HEK293 (cell line): ENCODE results near the gene TMEM181.

Source experiments
- SALL2 ChIP-seq: fragments of 450-650 bp; formaldehyde crosslinking; IDR thresholded peaks from 2 replicates; pipeline ENCODE4 v1.5.0; 2017; ENCODE audit warnings: missing biosample characterization, mild to moderate bottlenecking, missing genetic modification characterization, borderline replicate concordance
- ZNF184 ChIP-seq: fragments of 450-650 bp; IDR thresholded peaks from 2 replicates; pipeline ENCODE4 v1.5.1; 2018; ENCODE audit warnings: missing biosample characterization, mild to moderate bottlenecking, missing genetic modification characterization
- ZNF274 ChIP-seq, 2 experiments: fragments of 200-500 bp in 1 of 2; fragments of 450-650 bp in 1 of 2; sonication (Bioruptor generic) in 1 of 2; formaldehyde crosslinking in 1 of 2; IDR thresholded peaks; 2 replicates each; pipeline versions ENCODE4 v1.5.1 to v1.6.1; 2014 to 2016; ENCODE audit warnings: borderline replicate concordance in 1 of 2, inconsistent platforms in 1 of 2, low read length in 1 of 2, missing biosample characterization in 1 of 2, missing genetic modification characterization in 1 of 2
- ZNF350 ChIP-seq: fragments of 450-650 bp; formaldehyde crosslinking; IDR thresholded peaks from 2 replicates; pipeline ENCODE4 v1.5.0; 2017; ENCODE audit warnings: missing biosample characterization, mild to moderate bottlenecking, missing genetic modification characterization
- ZNF560 ChIP-seq: fragments of 450-650 bp; formaldehyde crosslinking; IDR thresholded peaks from 2 replicates; pipeline ENCODE4 v1.5.1; 2017; ENCODE audit warnings: missing biosample characterization, missing genetic modification characterization, borderline replicate concordance
- ZNF639 ChIP-seq: fragments of 450-650 bp; formaldehyde crosslinking; IDR thresholded peaks from 2 replicates; pipeline ENCODE4 v1.5.1; 2016; ENCODE audit warnings: missing biosample characterization, missing genetic modification characterization
- TF ChIP-seq, protein P1 (sequence below): fragments of 450-650 bp; formaldehyde crosslinking; IDR thresholded peaks from 2 replicates; pipeline ENCODE4 v1.5.1; 2016; ENCODE audit warnings: missing biosample characterization, missing genetic modification characterization
- TF ChIP-seq, protein P2 (sequence below): fragments of 450-650 bp; formaldehyde crosslinking; IDR thresholded peaks from 2 replicates; pipeline ENCODE4 v1.5.1; 2017; ENCODE audit warnings: missing biosample characterization, mild to moderate bottlenecking, missing genetic modification characterization, moderate library complexity
- TF ChIP-seq, protein P3 (sequence below): fragments of 450-650 bp; formaldehyde crosslinking; IDR thresholded peaks from 2 replicates; pipeline ENCODE4 v1.5.1; 2016; ENCODE audit warnings: missing biosample characterization, missing genetic modification characterization
- TF ChIP-seq, protein P4 (sequence below): fragments of 450-650 bp; formaldehyde crosslinking; IDR thresholded peaks from 2 replicates; pipeline ENCODE4 v1.5.1; 2016; ENCODE audit warnings: missing biosample characterization, missing genetic modification characterization, borderline replicate concordance

GRCh38 chr6:158521759-158522158 is 38.1 kb upstream of the TMEM181 start:
- no peak for TF ChIP-seq ZNF639 (tag by site-specific recombination)
- TF ChIP-seq, protein P1, sequence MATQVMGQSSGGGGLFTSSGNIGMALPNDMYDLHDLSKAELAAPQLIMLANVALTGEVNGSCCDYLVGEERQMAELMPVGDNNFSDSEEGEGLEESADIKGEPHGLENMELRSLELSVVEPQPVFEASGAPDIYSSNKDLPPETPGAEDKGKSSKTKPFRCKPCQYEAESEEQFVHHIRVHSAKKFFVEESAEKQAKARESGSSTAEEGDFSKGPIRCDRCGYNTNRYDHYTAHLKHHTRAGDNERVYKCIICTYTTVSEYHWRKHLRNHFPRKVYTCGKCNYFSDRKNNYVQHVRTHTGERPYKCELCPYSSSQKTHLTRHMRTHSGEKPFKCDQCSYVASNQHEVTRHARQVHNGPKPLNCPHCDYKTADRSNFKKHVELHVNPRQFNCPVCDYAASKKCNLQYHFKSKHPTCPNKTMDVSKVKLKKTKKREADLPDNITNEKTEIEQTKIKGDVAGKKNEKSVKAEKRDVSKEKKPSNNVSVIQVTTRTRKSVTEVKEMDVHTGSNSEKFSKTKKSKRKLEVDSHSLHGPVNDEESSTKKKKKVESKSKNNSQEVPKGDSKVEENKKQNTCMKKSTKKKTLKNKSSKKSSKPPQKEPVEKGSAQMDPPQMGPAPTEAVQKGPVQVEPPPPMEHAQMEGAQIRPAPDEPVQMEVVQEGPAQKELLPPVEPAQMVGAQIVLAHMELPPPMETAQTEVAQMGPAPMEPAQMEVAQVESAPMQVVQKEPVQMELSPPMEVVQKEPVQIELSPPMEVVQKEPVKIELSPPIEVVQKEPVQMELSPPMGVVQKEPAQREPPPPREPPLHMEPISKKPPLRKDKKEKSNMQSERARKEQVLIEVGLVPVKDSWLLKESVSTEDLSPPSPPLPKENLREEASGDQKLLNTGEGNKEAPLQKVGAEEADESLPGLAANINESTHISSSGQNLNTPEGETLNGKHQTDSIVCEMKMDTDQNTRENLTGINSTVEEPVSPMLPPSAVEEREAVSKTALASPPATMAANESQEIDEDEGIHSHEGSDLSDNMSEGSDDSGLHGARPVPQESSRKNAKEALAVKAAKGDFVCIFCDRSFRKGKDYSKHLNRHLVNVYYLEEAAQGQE (tag by site-specific recombination), result no peak
- TF ChIP-seq, protein P2, sequence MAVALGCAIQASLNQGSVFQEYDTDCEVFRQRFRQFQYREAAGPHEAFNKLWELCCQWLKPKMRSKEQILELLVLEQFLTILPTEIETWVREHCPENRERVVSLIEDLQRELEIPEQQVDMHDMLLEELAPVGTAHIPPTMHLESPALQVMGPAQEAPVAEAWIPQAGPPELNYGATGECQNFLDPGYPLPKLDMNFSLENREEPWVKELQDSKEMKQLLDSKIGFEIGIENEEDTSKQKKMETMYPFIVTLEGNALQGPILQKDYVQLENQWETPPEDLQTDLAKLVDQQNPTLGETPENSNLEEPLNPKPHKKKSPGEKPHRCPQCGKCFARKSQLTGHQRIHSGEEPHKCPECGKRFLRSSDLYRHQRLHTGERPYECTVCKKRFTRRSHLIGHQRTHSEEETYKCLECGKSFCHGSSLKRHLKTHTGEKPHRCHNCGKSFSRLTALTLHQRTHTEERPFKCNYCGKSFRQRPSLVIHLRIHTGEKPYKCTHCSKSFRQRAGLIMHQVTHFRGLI (tag by site-specific recombination), result no peak
- no peak for TF ChIP-seq SALL2
- TF ChIP-seq, protein P3, sequence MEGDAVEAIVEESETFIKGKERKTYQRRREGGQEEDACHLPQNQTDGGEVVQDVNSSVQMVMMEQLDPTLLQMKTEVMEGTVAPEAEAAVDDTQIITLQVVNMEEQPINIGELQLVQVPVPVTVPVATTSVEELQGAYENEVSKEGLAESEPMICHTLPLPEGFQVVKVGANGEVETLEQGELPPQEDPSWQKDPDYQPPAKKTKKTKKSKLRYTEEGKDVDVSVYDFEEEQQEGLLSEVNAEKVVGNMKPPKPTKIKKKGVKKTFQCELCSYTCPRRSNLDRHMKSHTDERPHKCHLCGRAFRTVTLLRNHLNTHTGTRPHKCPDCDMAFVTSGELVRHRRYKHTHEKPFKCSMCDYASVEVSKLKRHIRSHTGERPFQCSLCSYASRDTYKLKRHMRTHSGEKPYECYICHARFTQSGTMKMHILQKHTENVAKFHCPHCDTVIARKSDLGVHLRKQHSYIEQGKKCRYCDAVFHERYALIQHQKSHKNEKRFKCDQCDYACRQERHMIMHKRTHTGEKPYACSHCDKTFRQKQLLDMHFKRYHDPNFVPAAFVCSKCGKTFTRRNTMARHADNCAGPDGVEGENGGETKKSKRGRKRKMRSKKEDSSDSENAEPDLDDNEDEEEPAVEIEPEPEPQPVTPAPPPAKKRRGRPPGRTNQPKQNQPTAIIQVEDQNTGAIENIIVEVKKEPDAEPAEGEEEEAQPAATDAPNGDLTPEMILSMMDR (tag by site-specific recombination), result no peak
- no peak for TF ChIP-seq ZNF184 (tag by site-specific recombination)
- TF ChIP-seq, protein P4, sequence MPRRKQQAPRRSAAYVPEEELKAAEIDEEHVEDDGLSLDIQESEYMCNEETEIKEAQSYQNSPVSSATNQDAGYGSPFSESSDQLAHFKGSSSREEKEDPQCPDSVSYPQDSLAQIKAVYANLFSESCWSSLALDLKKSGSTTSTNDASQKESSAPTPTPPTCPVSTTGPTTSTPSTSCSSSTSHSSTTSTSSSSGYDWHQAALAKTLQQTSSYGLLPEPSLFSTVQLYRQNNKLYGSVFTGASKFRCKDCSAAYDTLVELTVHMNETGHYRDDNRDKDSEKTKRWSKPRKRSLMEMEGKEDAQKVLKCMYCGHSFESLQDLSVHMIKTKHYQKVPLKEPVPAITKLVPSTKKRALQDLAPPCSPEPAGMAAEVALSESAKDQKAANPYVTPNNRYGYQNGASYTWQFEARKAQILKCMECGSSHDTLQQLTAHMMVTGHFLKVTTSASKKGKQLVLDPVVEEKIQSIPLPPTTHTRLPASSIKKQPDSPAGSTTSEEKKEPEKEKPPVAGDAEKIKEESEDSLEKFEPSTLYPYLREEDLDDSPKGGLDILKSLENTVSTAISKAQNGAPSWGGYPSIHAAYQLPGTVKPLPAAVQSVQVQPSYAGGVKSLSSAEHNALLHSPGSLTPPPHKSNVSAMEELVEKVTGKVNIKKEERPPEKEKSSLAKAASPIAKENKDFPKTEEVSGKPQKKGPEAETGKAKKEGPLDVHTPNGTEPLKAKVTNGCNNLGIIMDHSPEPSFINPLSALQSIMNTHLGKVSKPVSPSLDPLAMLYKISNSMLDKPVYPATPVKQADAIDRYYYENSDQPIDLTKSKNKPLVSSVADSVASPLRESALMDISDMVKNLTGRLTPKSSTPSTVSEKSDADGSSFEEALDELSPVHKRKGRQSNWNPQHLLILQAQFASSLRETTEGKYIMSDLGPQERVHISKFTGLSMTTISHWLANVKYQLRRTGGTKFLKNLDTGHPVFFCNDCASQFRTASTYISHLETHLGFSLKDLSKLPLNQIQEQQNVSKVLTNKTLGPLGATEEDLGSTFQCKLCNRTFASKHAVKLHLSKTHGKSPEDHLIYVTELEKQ, result no peak
- TF ChIP-seq ZNF274 (IDR thresholded peaks at IDR 0.05; ENCODE audit: low read length), result no peak
- no peak for TF ChIP-seq ZNF274 (tag by site-specific recombination; IDR thresholded peaks at IDR 0.05; ENCODE audit: borderline replicate concordance)
- no peak for TF ChIP-seq ZNF560
- TF ChIP-seq ZNF350 (tag by site-specific recombination), result no peak
